Stimulated activated CD4-positive, alpha-beta T cell treated with anti-CD3 and anti-CD28 coated beads, TNF-alpha, amount 100 ng/mL, for 4 hours (primary cell): ENCODE measurements around the gene DHRS9.

ENCODE experiments used
- DNase-seq, 3 experiments: peaks; one replicate each; pipeline ENCODE4 v3.0.0-alpha.2; 2020; ENCODE audit warnings: low read depth in 3 of 3

The DHRS9 gene

GRCh38 chr2:169065864-169066517 is 3.4 kb upstream of the DHRS9 start:
- no peak for DNase-seq

- DNase-seq = no peak
These were observed 2.5 kb upstream of the DHRS9 start for GRCh38 chr2:169066897-169067296.

- no peak for DNase-seq
These were observed 470 bp downstream of the DHRS9 start for GRCh38 chr2:169069833-169070232.

GRCh38 chr2:169071455-169071854 is 2.1 kb downstream of the DHRS9 start:
- DNase-seq = no peak

GRCh38 chr2:169072163-169072925 is 3.0 kb downstream of the DHRS9 start:
- DNase-seq = no peak

- DNase-seq = no peak
These were observed 4.0 kb downstream of the DHRS9 start for GRCh38 chr2:169073211-169073962.

GRCh38 chr2:169073963-169074751 is 4.8 kb downstream of the DHRS9 start:
- no peak for DNase-seq

- DNase-seq = no peak
These were observed 8.4 kb downstream of the DHRS9 start for GRCh38 chr2:169077674-169078240.

GRCh38 chr2:169080250-169081069 is 11.1 kb downstream of the DHRS9 start:
- DNase-seq = no peak

GRCh38 chr2:169081551-169081950 is 12.2 kb downstream of the DHRS9 start:
- DNase-seq = no peak

- DNase-seq = no peak
These were observed 13.6 kb downstream of the DHRS9 start for GRCh38 chr2:169082995-169083394.

- no peak for DNase-seq
These were observed 17.6 kb downstream of the DHRS9 start for GRCh38 chr2:169086893-169087467.

- no peak for DNase-seq
These were observed 18.5 kb downstream of the DHRS9 start for GRCh38 chr2:169087757-169088379.

GRCh38 chr2:169089182-169089581 is 19.8 kb downstream of the DHRS9 start:
- no peak for DNase-seq

- DNase-seq = no peak
These were observed 20.9 kb downstream of the DHRS9 start for GRCh38 chr2:169090133-169090820.

GRCh38 chr2:169091256-169091655 is 21.9 kb downstream of the DHRS9 start:
- no peak for DNase-seq

GRCh38 chr2:169091761-169092519 is 22.6 kb downstream of the DHRS9 start:
- no peak for DNase-seq

- DNase-seq = no peak
These were observed 24.2 kb downstream of the DHRS9 start for GRCh38 chr2:169093535-169093934.
